Gastroesophageal sphincter (tissue), 3 donors: Measurements from ENCODE around the gene ANKS1B.

ENCODE experiments used
- EP300 ChIP-seq: sonication (generic); formaldehyde crosslinking; IDR thresholded peaks from one replicate; pipeline ENCODE4 v1.6.1; 2017; ENCODE audit warnings: antibody characterized with exemption, mild to moderate bottlenecking
- TF ChIP-seq, protein P1 (sequence below), 4 experiments: fragments of 200-600 bp in 2 of 4; fragments of 450-650 bp in 2 of 4; sonication (generic) in 1 of 4; IDR thresholded peaks; one replicate each; pipeline ENCODE4 v1.5.1; 2017 to 2019; ENCODE audit warnings: antibody characterized with exemption in 4 of 4, mild to moderate bottlenecking in 2 of 4, moderate library complexity in 2 of 4

DNA sequence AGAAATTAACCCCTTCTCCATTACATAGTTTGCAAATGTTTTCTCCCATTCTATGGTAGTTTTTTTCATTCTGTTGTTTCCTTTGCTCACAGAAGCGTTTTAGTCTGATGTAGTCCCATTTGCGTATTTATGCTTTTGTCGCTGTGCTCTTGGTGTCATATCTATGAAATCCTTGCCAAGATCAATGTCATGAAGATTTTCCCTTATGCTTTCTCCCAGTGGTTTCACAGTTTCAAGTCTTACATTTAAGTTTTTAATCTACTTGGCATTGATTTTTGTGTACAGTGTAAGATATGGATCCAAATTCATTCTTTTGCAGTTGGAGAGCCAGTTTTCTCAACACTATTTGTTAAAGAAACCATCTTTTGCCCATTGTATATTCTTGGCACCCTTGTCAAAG is 982.0 kb downstream of the ANKS1B start:
- TF ChIP-seq, protein P1, sequence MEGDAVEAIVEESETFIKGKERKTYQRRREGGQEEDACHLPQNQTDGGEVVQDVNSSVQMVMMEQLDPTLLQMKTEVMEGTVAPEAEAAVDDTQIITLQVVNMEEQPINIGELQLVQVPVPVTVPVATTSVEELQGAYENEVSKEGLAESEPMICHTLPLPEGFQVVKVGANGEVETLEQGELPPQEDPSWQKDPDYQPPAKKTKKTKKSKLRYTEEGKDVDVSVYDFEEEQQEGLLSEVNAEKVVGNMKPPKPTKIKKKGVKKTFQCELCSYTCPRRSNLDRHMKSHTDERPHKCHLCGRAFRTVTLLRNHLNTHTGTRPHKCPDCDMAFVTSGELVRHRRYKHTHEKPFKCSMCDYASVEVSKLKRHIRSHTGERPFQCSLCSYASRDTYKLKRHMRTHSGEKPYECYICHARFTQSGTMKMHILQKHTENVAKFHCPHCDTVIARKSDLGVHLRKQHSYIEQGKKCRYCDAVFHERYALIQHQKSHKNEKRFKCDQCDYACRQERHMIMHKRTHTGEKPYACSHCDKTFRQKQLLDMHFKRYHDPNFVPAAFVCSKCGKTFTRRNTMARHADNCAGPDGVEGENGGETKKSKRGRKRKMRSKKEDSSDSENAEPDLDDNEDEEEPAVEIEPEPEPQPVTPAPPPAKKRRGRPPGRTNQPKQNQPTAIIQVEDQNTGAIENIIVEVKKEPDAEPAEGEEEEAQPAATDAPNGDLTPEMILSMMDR (IDR thresholded peaks at IDR 0.05) = no peak
- no peak for TF ChIP-seq EP300
